CD8-positive, alpha-beta memory T cell (primary cell): Measurements from ENCODE around the gene GJB1. TPM values are rescaled to one million over a fixed set of nuclear protein-coding genes. Genes with fewer than 3 reads are reported as not detected.

Source experiments
- CTCF ChIA-PET: fragments of 350-600 bp; sonication (Branson Sonifier 250); formaldehyde crosslinking; loops from one replicate; lab custom pipeline; 2021; ENCODE audit warnings: antibody characterized with exemption; lab: Charles Lee
- POLR2A ChIA-PET: fragments of 350-600 bp; sonication (Branson Sonifier 250); formaldehyde crosslinking; loops from one replicate; lab custom pipeline; 2021; ENCODE audit warnings: antibody characterized with exemption; lab: Charles Lee
- DNase-seq, 5 donors: peaks; one replicate each; pipeline versions ENCODE4 v3.0.0 to v3.0.0-alpha.2; 2020 to 2022; ENCODE audit warnings: mixed read lengths in 1 of 5
- H3K27ac ChIP-seq: one replicate; pipeline ENCODE4 v1.7.0; 2013; ENCODE audit warnings: low read depth, mild to moderate bottlenecking, low read length, moderate library complexity
- H3K27me3 ChIP-seq: 2 replicates; pipeline ENCODE4 v1.7.0; 2013; ENCODE audit warnings: low read length, mild to moderate bottlenecking; ENCODE audit not compliant: insufficient read depth, poor library complexity, severe bottlenecking
- H3K36me3 ChIP-seq: 2 replicates; pipeline ENCODE4 v1.7.0; 2013; ENCODE audit warnings: mild to moderate bottlenecking, low read length, moderate library complexity; ENCODE audit not compliant: insufficient read depth
- H3K4me1 ChIP-seq: 2 replicates; pipeline ENCODE4 v1.7.0; 2013; ENCODE audit warnings: mild to moderate bottlenecking, low read length, moderate library complexity; ENCODE audit not compliant: insufficient read depth
- H3K4me3 ChIP-seq: 2 replicates; pipeline ENCODE4 v1.7.0; 2013; ENCODE audit warnings: mild to moderate bottlenecking, low read length
- H3K9me3 ChIP-seq: 2 replicates; pipeline ENCODE4 v1.7.0; 2013; ENCODE audit warnings: mild to moderate bottlenecking, low read length
- H3K27ac Mint-ChIP-seq, 8 donors: one replicate each; pipeline ENCODE4 v1.8.0; 2020 to 2021; ENCODE audit warnings: mixed read lengths in 8 of 8, mild to moderate bottlenecking in 6 of 8, inconsistent platforms in 3 of 8, moderate library complexity in 3 of 8
- H3K27me3 Mint-ChIP-seq, 2 donors: one replicate each; pipeline ENCODE4 v1.8.0; 2020 to 2021; ENCODE audit warnings: mixed read lengths in 2 of 2, mild to moderate bottlenecking in 1 of 2, moderate library complexity in 1 of 2
- H3K36me3 Mint-ChIP-seq, 3 donors: one replicate each; pipeline ENCODE4 v1.8.0; 2020 to 2021; ENCODE audit warnings: mixed read lengths in 3 of 3, inconsistent platforms in 1 of 3, mild to moderate bottlenecking in 1 of 3
- H3K4me1 Mint-ChIP-seq, 3 donors: one replicate each; pipeline ENCODE4 v1.8.0; 2020 to 2021; ENCODE audit warnings: mixed read lengths in 3 of 3, inconsistent platforms in 1 of 3, mild to moderate bottlenecking in 1 of 3
- H3K4me3 Mint-ChIP-seq, 7 donors: one replicate each; pipeline ENCODE4 v1.8.0; 2020 to 2021; ENCODE audit warnings: mixed read lengths in 7 of 7, mild to moderate bottlenecking in 6 of 7, moderate library complexity in 4 of 7, inconsistent platforms in 2 of 7
- H3K9me3 Mint-ChIP-seq, 5 donors: one replicate each; pipeline ENCODE4 v1.8.0; 2020 to 2022; ENCODE audit warnings: mixed read lengths in 5 of 5, mild to moderate bottlenecking in 3 of 5, moderate library complexity in 2 of 5, inconsistent platforms in 1 of 5
- polyA plus RNA-seq: library from polyadenylated mRNA; unstranded; fragments of 300-500 nt; fragmentation: Illumina TruSeq; gene quantifications from one replicate; pipeline ENCODE4 v1.2.3, GENCODE V29; 2021
- total RNA-seq, 2 experiments: library from RNA; stranded (reverse); gene quantifications; one replicate each; pipeline ENCODE4 v1.2.3, GENCODE V29; 2021

Gene GJB1
- total and polyA plus RNA-seq, 3 experiments from 2014 or later, result not detected

DNA sequence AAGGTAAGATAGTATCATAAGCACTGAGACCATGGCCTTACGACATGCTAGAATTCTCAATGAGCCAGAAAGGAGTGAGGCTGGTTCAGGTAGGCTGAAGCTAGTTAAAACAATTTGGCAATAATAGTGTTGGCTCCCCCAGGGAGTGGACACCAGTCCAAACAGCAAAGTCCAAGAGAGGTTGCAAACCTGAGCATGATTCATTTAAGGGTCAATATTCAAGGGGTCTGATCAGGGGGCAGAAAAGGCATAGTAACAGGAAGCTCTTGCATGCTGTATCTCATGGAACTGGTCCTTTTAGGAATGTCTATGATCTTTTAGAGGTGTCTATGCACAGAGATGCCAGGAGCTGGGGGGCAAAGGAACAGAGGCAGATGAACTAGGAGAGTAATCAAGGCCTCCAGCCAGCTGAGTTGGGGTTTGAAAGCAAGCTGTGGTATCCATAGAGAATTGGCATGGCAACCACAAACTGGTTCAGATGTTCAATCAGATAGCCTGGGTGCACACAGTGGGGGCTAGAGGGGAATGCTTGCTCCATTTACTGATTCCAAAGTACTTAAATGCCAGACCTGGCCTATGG, 5.1 kb downstream of the GJB1 start:
- Histone ChIP-seq H3K4me3 (no peak overlapping the region), H3K4me1 (no peaks in the 10 kb centered on the region), H3K27me3 (no peaks in the 10 kb centered on the region), H3K27ac (no peak overlapping the region), H3K36me3 (no peaks in the 10 kb centered on the region), H3K9me3 (no peaks in the 10 kb centered on the region)
- ChIA-PET POLR2A (no interaction called here), CTCF (no interaction called here)
- DNase-seq, result no peak
- H3K9me3 Mint-ChIP-seq, result no peaks in the 10 kb centered on the region
- no peaks in the 10 kb centered on the region for H3K4me1 Mint-ChIP-seq
- no peak overlapping the region for H3K27ac Mint-ChIP-seq
- H3K27me3 Mint-ChIP-seq, result peaks cover 0 to 10% of the 10 kb centered on the region in 2 donors
- no peak overlapping the region for H3K4me3 Mint-ChIP-seq
- H3K36me3 Mint-ChIP-seq, result no peaks in the 10 kb centered on the region

DNA sequence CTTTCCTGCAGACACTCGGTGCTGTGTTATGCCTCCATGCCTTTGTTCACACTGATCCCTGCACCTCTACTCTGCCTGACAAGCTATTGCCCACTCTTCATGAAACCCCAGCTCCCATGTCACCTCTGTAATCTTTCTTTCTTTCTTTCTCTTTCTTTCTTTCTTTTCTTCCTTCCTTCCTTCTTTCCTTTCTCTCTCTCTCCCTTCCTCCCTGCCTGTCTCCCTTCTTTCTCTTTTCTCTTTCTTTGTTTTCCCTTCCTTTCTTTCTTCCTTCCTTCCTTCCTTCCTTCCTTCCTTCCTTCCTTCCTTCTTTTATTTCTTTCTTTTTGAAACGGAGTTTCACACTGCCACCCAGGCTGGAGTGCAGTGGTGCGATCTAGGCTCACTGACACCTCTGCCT, 12.5 kb downstream of the GJB1 start:
- Histone ChIP-seq H3K9me3 (no peaks in the 10 kb centered on the region), H3K27ac (no peak overlapping the region), H3K4me3 (no peak overlapping the region), H3K4me1 (no peaks in the 10 kb centered on the region), H3K36me3 (no peaks in the 10 kb centered on the region), H3K27me3 (no peaks in the 10 kb centered on the region)
- ChIA-PET POLR2A (no interaction called here), CTCF (no interaction called here)
- DNase-seq, result no peak
- Mint-ChIP-seq H3K27ac (peak overlapping the region in 4 of 8 donors; percentile 2 to 91 (median 11)), H3K9me3 (no peaks in the 10 kb centered on the region), H3K4me3 (no peak overlapping the region), H3K4me1 (no peaks in the 10 kb centered on the region), H3K27me3 (peaks cover 0 to 3% of the 10 kb centered on the region in 2 donors), H3K36me3 (peaks cover 0 to 11% (median 1%) of the 10 kb centered on the region in 3 donors)

DNA sequence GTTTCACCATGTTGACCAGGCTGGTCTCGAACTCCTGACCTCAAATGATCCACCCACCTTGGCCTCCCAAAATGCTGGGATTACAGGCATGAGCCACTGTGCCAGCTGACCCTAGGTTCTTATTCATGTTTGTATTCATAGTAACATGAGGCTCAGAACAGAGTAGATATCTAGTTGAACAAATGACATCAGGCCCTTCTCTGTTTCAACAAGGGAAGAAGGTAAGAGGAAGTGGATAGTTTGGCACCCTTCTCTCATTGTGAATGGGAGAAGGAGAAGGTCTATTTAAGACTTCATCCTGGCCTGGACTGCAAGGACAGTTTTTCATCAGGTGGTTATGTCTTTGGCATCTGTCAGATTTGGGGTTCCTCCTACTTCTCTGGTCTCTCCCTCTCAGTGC, 13.8 kb downstream of the GJB1 start:
- peak overlapping the region in 1 of 8 donors; percentile 43 for H3K27ac Mint-ChIP-seq
- ChIA-PET POLR2A (no interaction called here), CTCF (no interaction called here)
- no peaks in the 10 kb centered on the region for H3K4me1 ChIP-seq
- no peak overlapping the region for H3K27ac ChIP-seq
- H3K36me3 ChIP-seq, result no peaks in the 10 kb centered on the region
- no peak overlapping the region for H3K4me3 ChIP-seq
- H3K36me3 Mint-ChIP-seq, result peaks cover 0 to 24% (median 9%) of the 10 kb centered on the region in 3 donors
- H3K9me3 ChIP-seq, result no peaks in the 10 kb centered on the region
- no peak for DNase-seq
- peaks cover 0 to 3% of the 10 kb centered on the region in 2 donors for H3K27me3 Mint-ChIP-seq
- H3K27me3 ChIP-seq, result no peaks in the 10 kb centered on the region
- H3K4me1 Mint-ChIP-seq, result no peaks in the 10 kb centered on the region
- H3K9me3 Mint-ChIP-seq, result no peaks in the 10 kb centered on the region
- no peak overlapping the region for H3K4me3 Mint-ChIP-seq

DNA sequence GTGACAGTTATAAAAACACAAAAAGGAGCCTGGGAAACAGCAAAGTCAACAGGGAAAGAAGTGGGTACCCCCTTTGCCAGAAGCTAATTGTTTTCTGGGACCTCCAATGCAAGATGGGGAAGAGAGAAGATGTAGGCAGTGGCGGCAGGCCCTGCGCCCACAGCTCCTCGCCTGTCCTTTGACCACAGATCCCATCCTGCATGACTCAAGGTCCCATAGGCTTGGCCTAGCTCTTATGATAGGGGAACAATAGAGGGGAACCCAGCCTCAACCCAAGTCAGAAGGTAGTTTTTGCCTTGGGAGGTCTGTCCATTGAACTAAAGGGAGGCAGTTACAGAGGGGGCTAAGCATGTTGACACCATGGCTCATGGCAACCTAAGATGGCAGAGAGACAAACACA, 16.8 kb downstream of the GJB1 start:
- ChIA-PET CTCF (no interaction called here), POLR2A (interaction anchor here (1.0 kb wide), 1 partner anchor 15 kb away, joined by 3 read pairs; no protein-coding TSS in a partner anchor)
- H3K9me3 ChIP-seq, result no peaks in the 10 kb centered on the region
- H3K4me3 ChIP-seq, result no peak overlapping the region
- Mint-ChIP-seq H3K27me3 (peaks cover 0 to 12% of the 10 kb centered on the region in 2 donors), H3K9me3 (no peaks in the 10 kb centered on the region), H3K4me1 (no peaks in the 10 kb centered on the region), H3K4me3 (no peak overlapping the region), H3K36me3 (peaks cover 0 to 53% (median 13%) of the 10 kb centered on the region in 3 donors), H3K27ac (no peak overlapping the region)
- DNase-seq, result no peak
- H3K4me1 ChIP-seq, result no peaks in the 10 kb centered on the region
- H3K36me3 ChIP-seq, result no peaks in the 10 kb centered on the region
- no peak overlapping the region for H3K27ac ChIP-seq
- no peaks in the 10 kb centered on the region for H3K27me3 ChIP-seq

DNA sequence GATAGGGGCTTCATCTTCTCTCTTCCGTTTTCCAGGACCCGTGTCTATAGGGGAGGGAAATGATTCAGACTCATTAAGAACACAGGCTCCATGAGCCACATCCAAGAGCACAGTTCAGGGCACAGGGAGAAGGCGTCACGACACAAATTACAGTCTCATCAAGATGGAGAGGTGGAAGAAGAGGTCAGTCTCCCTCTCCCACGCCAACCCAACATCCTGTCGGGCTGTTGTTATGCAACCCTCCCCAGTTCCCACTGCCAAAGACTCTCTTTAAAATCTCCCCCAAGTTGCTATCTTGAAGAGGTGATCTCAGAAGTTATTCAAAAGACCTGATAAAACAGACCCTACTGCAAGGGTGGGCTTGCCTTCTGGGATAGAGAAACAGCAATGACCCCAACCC, 18.3 kb downstream of the GJB1 start:
- CTCF ChIA-PET, result no interaction called here
- POLR2A ChIA-PET, result no interaction called here

DNA sequence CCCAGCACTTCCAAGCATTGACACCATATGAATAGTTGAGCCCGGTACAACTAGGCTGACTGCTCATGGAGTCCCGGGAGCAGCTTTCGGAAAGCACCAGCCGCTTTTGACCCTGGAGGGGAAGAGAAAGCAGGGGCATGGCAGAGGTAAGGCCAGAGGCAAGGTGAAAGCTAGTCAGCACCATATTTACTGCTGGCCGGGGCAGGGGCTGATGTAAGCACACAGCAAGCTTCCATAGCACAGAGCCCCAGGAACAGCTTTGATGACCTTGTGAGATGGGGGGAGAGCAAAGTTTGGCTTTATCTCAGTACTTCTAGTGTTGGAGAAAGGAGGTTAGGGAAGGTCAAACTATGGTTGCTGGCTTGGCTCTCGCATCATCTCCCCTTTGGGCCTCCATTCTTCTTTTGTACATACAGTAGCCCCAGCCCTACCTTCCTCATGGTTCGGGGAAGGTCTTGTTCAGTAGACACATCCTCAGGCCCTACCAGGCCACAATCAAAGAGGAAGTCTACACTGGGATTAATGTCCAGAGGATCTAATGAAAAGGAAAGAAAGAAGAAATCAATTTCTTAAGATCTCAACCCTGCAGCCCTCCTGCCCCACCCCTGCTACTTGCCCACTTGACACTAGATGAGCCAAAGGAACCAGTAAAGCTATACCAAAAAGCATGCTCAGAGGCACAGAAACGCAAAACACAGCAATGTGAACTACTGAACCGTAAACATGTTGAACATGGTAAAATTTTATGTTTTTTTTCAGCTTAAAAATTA, 21.5 kb downstream of the GJB1 start:
- Histone ChIP-seq H3K9me3 (no peaks in the 10 kb centered on the region), H3K4me3 (no peak overlapping the region), H3K36me3 (no peaks in the 10 kb centered on the region), H3K27me3 (no peaks in the 10 kb centered on the region), H3K4me1 (no peaks in the 10 kb centered on the region), H3K27ac (no peak overlapping the region)
- DNase-seq, result no peak
- ChIA-PET CTCF (no interaction called here), POLR2A (interaction anchor here (0.6 kb wide), 1 partner anchor 99 kb away, joined by 3 read pairs; no protein-coding TSS in a partner anchor)
- Mint-ChIP-seq H3K4me3 (no peak overlapping the region), H3K27ac (peak overlapping the region in 1 of 8 donors; percentile 21), H3K4me1 (no peaks in the 10 kb centered on the region), H3K27me3 (peaks cover 0 to 10% of the 10 kb centered on the region in 2 donors), H3K9me3 (peaks cover 0 to 2% (median 0%) of the 10 kb centered on the region in 5 donors), H3K36me3 (peaks cover 0 to 93% (median 16%) of the 10 kb centered on the region in 3 donors)

More for the DNA sequence above, 18.3 kb downstream of the GJB1 start:
- no peak overlapping the region for H3K4me3 Mint-ChIP-seq
- peak overlapping the region in 1 of 8 donors; percentile 22 for H3K27ac Mint-ChIP-seq
- H3K4me1 Mint-ChIP-seq, result no peaks in the 10 kb centered on the region
- H3K27ac ChIP-seq, result no peak overlapping the region
- H3K27me3 Mint-ChIP-seq, result peaks cover 0 to 10% of the 10 kb centered on the region in 2 donors
- no peaks in the 10 kb centered on the region for H3K27me3 ChIP-seq
- peaks cover 0 to 2% (median 0%) of the 10 kb centered on the region in 5 donors for H3K9me3 Mint-ChIP-seq
- H3K9me3 ChIP-seq, result no peaks in the 10 kb centered on the region
- DNase-seq, result no peak
- no peaks in the 10 kb centered on the region for H3K4me1 ChIP-seq
- H3K4me3 ChIP-seq, result no peak overlapping the region
- peaks cover 0 to 66% (median 13%) of the 10 kb centered on the region in 3 donors for H3K36me3 Mint-ChIP-seq
- H3K36me3 ChIP-seq, result no peaks in the 10 kb centered on the region

DNA sequence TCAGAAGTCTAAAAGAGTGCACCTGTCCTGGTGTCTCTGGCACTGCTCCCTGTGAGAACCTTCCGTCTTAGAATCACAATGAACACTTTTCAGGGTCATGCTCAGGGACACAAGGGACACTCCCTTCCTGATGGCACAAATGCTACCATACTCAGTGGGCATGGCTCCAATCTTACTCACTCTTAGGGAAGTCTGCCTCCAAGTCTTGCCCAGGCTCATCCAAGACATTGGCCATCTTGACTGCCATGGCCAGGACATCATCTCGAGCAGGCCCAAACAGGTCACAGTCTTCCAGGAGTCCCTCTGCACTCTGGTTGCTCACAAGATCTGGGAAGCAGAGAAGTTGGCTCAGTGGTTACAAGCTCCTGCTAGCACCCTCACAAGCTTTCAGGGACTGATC, 22.1 kb downstream of the GJB1 start:
- H3K27ac Mint-ChIP-seq, result peak overlapping the region in 3 of 8 donors; percentile 31 to 44 (median 34)
- H3K4me3 Mint-ChIP-seq, result no peak overlapping the region
- no peaks in the 10 kb centered on the region for H3K4me1 ChIP-seq
- ChIA-PET CTCF (no interaction called here), POLR2A (interaction anchor here (0.6 kb wide), 1 partner anchor 100 kb away, joined by 3 read pairs; no protein-coding TSS in a partner anchor)
- no peaks in the 10 kb centered on the region for H3K4me1 Mint-ChIP-seq
- peaks cover 0 to 10% of the 10 kb centered on the region in 2 donors for H3K27me3 Mint-ChIP-seq
- H3K9me3 Mint-ChIP-seq, result peaks cover 0 to 2% (median 0%) of the 10 kb centered on the region in 5 donors
- no peak overlapping the region for H3K27ac ChIP-seq
- no peaks in the 10 kb centered on the region for H3K36me3 ChIP-seq
- no peaks in the 10 kb centered on the region for H3K9me3 ChIP-seq
- no peak for DNase-seq
- H3K27me3 ChIP-seq, result no peaks in the 10 kb centered on the region
- H3K4me3 ChIP-seq, result no peak overlapping the region
- H3K36me3 Mint-ChIP-seq, result peaks cover 0 to 94% (median 16%) of the 10 kb centered on the region in 3 donors

DNA sequence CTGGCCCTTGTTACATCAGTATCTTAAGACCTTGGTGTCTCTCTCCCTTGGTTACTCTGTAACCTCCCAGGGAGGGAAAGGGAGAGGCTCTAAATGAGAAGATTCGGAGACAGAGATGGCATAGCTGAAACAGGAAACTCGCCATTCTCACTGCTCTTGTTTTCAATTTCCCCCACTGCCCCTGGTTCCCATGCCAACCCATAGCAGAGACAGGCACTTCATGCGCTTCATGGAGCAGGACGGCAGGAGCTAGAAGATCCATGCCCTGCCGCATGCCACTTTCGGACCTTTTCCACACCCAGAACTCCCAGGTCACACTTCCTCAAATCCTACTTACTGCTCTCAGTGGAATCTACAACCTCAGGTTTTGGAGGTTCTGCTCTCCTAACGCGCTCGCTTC, 27.8 kb downstream of the GJB1 start:
- H3K4me1 Mint-ChIP-seq, result peaks cover 15 to 30% (median 16%) of the 10 kb centered on the region in 3 donors
- POLR2A ChIA-PET, result interaction anchor here (1.1 kb wide), 1 partner anchor 114 kb away, joined by 3 read pairs; no protein-coding TSS in a partner anchor
- no peaks in the 10 kb centered on the region for H3K9me3 ChIP-seq
- H3K27ac ChIP-seq, result no peak overlapping the region
- no peak overlapping the region for H3K4me3 Mint-ChIP-seq
- H3K4me3 ChIP-seq, result no peak overlapping the region
- H3K36me3 ChIP-seq, result no peaks in the 10 kb centered on the region
- peaks cover 0 to 53% (median 3%) of the 10 kb centered on the region in 3 donors for H3K36me3 Mint-ChIP-seq
- H3K9me3 Mint-ChIP-seq, result no peaks in the 10 kb centered on the region
- no peak for DNase-seq
- no peaks in the 10 kb centered on the region for H3K27me3 ChIP-seq
- peak overlapping the region in 1 of 8 donors; percentile 89 for H3K27ac Mint-ChIP-seq
- CTCF ChIA-PET, result no interaction called here
- peaks cover 28% of the 10 kb centered on the region for H3K4me1 ChIP-seq
- peaks cover 0 to 9% of the 10 kb centered on the region in 2 donors for H3K27me3 Mint-ChIP-seq
